ENCODE data around the gene TAGLN.

The TAGLN gene

DNA sequence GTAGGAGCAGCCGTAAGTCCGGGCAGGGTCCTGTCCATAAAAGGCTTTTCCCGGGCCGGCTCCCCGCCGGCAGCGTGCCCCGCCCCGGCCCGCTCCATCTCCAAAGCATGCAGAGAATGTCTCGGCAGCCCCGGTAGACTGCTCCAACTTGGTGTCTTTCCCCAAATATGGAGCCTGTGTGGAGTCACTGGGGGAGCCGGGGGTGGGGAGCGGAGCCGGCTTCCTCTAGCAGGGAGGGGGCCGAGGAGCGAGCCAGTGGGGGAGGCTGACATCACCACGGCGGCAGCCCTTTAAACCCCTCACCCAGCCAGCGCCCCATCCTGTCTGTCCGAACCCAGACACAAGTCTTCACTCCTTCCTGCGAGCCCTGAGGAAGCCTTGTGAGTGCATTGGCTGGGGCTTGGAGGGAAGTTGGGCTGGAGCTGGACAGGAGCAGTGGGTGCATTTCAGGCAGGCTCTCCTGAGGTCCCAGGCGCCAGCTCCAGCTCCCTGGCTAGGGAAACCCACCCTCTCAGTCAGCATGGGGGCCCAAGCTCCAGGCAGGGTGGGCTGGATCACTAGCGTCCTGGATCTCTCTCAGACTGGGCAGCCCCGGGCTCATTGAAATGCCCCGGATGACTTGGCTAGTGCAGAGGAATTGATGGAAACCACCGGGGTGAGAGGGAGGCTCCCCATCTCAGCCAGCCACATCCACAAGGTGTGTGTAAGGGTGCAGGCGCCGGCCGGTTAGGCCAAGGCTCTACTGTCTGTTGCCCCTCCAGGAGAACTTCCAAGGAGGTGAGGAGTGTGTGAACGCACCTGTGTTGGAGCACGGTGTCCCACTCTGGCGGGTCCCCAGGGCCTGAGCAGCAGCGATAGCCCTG, at the start of gene TAGLN:
TSS of gene TAGLN (plus strand) at position 318 of the 863 bp plus-strand sequence. CDS start 3,644 bp downstream, outside the sequence.
- peak; percentile 90 for DNase-seq (ENCODE audit: low read depth)

DNA sequence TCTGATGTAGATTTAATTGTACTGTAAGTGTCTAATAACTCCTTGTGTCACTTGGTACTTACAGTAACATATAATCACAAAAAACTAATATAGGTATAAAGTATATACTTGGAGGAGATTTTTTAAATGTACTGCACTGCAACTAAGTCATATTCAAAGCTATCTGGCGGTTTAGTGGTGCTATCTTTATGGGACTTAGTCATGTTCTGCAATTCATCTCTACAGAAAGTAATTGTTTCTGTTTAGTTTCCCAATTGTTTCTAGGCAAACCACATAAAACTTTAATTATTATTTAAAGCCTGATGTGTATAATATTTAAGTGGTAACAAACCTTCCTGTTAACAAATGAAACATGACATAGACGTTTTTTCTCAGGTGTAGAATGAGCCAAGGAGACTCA, 47.1 kb upstream of the TAGLN start:
- DNase-seq (ENCODE audit: low read depth): no peak

DNA sequence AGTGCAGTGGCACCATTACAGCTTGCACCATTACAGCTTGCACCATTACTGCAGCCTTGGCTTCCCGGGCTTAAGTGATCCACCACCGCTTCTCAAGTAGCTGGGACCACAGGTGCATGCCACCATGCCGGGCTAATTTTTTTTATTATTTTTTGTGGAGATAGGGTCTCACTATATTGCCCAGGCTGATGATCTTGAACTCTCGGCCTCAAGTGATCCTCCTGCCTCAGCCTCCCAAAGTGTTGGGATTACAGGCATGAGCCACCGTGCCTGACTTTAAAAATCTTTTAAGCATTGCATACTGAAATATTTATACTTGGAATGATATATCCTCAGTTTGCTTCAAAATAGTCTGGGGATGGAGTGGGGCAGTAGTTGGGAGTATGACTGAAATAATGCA, 44.7 kb upstream of the TAGLN start:
- no peak for DNase-seq (ENCODE audit: low read depth)

DNA sequence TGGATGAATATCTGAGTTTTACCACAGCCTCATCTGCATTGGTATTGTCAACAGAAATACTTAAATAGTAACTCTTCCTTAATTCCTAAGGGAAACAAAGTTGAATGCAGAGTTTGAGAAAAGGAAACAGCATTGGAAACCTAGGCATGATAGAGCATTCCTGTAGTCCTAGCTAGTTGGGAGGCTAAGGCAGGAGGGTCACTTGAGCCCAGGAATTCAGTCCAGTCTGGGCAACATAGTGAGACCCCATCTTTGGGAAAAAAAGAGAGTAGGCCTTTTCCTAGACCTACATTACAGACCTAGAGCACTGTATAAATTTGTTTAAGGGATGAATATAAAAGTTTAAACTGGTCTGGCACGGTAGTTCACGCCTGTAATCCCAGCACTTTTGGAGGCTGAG, 41.7 kb upstream of the TAGLN start:
- DNase-seq (ENCODE audit: low read depth): no peak

DNA sequence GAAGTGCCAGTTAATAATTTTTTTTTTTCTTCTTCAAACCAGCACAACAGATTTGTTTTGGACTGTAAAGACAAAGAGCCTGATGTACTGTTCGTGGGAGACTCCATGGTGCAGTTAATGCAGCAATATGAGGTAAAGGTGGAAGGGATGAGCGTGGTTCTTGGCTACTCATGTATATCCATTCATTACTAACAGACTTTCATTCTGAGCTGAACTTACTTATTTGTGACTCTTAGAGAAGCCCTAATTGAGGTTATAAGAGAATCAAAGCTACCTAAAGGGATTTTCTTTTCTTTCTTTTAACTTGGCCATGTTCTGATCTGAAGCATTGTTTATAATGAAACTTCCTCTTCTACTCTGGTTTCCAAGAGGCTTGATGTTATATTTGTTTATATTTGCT, 39.3 kb upstream of the TAGLN start:
- DNase-seq (ENCODE audit: low read depth): no peak

- DNase-seq (ENCODE audit: low read depth): no peak
Observed at GRCh38 chr11:117160826-117161225, 38.3 kb upstream of the TAGLN start.

- no peak for DNase-seq (ENCODE audit: low read depth)
Observed at GRCh38 chr11:117166491-117166890, 32.7 kb upstream of the TAGLN start.

DNA sequence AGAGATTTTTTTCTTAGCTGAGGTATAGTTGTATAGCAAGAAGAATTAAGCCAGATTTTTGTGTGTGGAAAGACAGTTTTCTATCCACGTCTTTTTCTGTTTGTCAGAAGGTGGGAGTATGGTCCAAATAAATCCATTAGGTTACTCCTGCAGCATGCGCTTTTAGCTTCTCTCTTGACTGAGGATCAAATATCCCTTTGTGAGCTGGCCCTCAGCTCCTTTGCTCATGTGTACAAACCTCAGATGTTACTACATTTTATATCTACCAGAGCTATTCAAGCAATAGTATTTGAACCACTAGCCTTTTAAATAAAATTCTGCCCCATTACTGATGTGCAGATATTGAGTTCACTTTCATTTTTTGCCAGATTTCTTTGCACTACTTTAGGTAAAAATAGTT, 29.4 kb upstream of the TAGLN start:
- DNase-seq (ENCODE audit: low read depth): no peak

DNA sequence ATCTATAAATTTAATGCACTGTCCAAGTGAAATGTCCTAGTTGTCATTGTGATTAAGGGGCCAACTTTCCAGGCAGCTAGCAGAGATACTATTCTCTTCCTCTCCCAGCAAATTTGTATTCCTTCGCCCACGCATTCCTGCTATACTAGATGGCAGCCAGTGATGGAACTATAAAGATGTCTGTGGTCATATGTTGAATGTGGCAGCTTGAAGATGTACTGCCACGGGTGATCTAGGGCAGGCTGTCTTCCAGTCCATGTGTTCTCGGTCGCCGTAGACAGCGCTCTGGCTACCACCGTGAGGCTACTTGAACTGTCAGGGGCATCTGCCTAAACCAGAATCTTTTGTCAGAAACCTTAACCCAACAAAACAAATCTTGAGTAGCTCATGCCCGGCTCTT, 29.0 kb upstream of the TAGLN start:
- DNase-seq (ENCODE audit: low read depth): no peak

DNA sequence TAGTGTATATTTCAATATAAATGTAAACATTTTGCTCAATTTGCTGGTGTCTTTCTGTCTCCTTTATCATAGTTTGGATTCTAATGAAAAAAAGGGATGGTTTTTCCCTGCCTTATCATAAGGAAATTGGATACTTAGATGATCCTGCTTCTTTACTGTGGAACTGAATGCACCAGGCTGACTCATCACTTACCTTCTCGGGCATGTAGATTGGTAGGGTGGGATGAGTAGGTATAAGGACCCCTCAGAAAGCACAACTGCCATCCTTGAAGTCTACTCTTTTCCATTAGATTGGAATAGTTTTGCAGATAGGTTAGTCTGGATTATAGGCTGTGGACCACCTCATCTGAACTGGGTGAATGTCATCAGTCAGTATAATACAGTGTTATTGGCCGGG, 28.2 kb upstream of the TAGLN start:
- no peak for DNase-seq (ENCODE audit: low read depth)

GRCh38 chr11:117171404-117172061, 27.6 kb upstream of the TAGLN start:
- no peak for DNase-seq (ENCODE audit: low read depth)

DNA sequence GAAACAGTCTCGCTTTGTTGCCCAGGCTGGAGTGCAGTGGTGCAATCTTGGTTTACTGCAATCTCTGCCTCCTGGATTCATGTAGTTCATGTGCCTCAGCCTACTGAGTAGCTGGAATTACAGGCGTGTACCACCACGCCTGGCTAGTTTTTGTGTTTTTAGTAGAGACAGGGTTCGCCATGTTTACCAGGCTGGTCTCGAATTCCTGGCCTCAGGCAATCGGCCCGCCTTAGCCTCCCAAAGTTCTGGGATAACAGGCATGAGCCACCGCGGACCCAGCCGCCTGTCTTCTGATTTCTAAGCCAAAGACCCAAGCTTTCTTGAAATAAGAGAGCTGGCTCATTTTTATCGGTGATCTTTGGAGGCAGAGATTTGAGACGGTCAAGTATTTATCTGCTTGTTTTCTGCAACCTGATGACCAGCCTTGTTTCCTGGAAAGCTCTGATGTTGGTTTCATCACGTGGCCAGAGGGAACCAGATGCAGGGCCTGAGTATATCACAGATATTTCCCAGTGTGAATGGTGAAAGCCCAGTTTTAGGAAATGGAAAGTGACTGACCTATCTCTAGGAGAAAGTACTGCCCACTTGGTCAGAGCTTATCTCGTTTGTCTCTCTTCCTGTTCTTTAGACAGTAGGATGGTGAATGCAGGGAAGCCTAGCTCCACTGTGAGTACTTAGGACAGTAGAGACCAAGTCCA, 26.3 kb upstream of the TAGLN start:
- no peak for DNase-seq (ENCODE audit: low read depth)

DNA sequence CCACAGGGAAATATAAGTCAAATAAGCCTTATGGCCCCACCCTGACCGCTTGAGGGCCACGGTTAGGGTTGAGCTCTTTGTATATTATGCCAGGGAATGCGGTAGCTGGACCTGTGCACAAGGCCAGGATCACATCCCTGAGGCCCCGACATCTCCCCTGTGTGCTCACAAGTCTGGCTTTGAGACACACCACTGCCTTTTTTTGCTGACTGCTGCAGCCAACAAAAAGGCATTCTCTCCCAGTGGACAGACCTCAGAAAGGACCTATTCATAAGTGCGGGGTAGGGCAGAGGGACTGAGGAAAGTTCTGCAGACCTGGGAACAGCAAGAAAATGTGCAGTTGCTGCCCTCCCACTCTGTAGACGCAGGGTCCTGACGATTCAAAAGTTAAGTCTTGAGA, 24.1 kb upstream of the TAGLN start:
- no peak for DNase-seq (ENCODE audit: low read depth)

GRCh38 chr11:117175781-117176180, 23.4 kb upstream of the TAGLN start:
- no peak for DNase-seq (ENCODE audit: low read depth)

DNA sequence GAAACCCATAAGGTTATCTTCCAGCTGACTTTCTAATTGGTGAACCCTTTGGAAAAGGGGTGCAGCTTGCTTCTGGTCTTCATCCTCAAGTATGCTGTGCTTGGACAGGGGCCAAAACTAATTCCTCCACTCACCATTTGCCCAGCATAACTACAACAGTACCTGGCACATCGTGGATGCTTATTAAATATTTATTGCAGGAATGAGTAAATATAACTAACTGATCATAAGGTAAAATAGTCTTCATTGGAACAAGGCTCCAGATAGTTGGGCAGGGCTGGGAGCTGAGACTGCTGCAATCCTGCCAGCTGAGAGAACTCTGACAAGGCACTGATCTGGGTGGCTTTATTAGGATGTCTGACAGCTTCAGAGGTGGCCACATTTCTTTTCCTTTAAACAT, 23.0 kb upstream of the TAGLN start:
- no peak for DNase-seq (ENCODE audit: low read depth)

- no peak for DNase-seq (ENCODE audit: low read depth)
Observed at GRCh38 chr11:117177534-117178209, 21.5 kb upstream of the TAGLN start.

- peak; percentile 87 for DNase-seq (ENCODE audit: low read depth)
Observed at GRCh38 chr11:117178210-117179034, 20.7 kb upstream of the TAGLN start, which contains the start of gene SIDT2. Gene SIDT2, plus strand, starts transcription at chr11:117178743. Its CDS starts 521 bp downstream, at chr11:117179264.

DNA sequence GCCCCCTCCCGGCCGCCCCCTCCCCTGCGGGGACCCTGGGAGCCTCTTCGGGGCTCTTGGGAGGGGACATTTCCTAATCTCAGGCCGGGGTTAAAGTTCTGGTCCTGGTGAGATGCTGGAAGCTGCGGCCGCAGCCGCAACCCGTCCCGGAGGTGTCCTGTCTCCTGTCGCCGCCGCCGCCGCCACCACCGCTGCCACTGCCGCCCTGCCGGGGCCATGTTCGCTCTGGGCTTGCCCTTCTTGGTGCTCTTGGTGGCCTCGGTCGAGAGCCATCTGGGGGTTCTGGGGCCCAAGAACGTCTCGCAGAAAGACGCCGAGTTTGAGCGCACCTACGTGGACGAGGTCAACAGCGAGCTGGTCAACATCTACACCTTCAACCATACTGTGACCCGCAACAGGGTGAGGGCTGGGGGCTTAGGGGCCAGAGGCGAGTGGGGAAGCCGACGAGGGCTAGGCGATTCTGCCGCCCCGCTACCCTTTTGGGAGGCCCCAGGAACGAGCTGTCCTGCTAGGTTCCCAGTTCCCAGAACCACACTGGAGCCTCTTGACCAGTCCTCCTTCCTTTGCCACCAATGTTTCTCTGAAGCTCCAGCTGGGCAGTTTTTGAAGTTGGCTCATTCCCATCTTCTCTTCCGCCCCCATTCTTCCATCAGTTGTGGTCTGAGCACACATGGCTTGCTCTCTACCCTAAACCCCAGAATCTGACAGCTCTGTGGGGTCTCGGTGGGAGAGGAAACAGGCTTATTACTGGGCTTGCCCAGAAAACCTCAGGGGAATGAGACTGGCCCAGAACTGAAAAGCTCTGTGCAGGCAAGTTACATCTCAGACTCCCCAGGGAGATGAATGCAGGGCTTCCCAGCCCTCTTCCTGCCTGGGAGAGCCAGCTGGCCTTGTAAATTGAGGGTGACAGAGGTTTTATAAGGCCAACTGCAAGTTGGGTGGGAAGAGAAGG, 19.8 kb upstream of the TAGLN start:
- no peak for DNase-seq (ENCODE audit: low read depth)

DNA sequence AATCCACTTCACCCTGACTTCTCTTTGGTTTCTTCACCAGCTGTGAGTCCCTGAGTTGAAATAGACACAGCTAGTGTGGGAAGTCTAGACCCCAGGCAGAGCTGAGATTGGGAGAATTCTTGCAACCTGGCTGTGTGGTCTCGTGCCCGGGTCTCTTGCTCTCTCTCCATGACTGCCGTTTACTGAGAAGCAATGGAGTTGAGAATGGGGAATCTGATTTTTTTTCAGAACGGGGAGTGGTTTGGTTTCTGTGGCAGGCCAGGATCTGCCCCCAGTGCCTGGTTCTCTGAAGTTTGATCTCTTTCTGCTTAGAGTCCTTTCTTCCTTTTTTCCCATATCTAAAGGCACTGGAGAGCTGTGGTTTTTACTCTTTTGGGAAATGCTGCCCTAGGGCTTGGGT, 19.1 kb upstream of the TAGLN start:
- DNase-seq (ENCODE audit: low read depth): no peak

Measured in stromal cell of bone marrow (primary cell).